Heart right ventricle (tissue), 16 donors: ENCODE data around the gene RHOF. TPM values are rescaled to one million over a fixed set of nuclear protein-coding genes. Genes with fewer than 3 reads are reported as not detected.

Experiments
- ATAC-seq, 8 donors: fragments of 200-7000 bp; cut with Tn5 transposase; one replicate each; pipeline ENCODE4 v1.9.1; 2020; ENCODE audit warnings: mild to moderate bottlenecking in 8 of 8, moderate library complexity in 8 of 8, moderate number of reproducible peaks in 1 of 8
- DNase-seq, 2 donors: peaks; one replicate each; pipeline ENCODE4 v3.0.0-alpha.2; 2020
- H3K27ac ChIP-seq, 10 donors: fragments of 200-600 bp; sonication (generic) in 2 of 10; one replicate each; pipeline versions ENCODE4 v1.5.0 to v1.8.0; 2020 to 2022; ENCODE audit warnings: mild to moderate bottlenecking in 3 of 10
- H3K27me3 ChIP-seq, 7 donors: fragments of 200-600 bp; one replicate each; pipeline ENCODE4 v1.8.0; 2021 to 2022; ENCODE audit warnings: mild to moderate bottlenecking in 2 of 7
- H3K36me3 ChIP-seq, 9 donors: fragments of 200-600 bp; sonication (generic) in 1 of 9; one replicate each; pipeline versions ENCODE4 v1.5.0 to v1.8.0; 2020 to 2022; ENCODE audit warnings: mild to moderate bottlenecking in 2 of 9
- H3K4me1 ChIP-seq, 9 donors: fragments of 200-600 bp; sonication (generic) in 1 of 9; one replicate each; pipeline versions ENCODE4 v1.5.0 to v1.8.0; 2020 to 2022; ENCODE audit warnings: mild to moderate bottlenecking in 4 of 9
- H3K4me3 ChIP-seq, 10 donors: fragments of 200-600 bp; sonication (generic) in 2 of 10; one replicate each; pipeline versions ENCODE4 v1.5.0 to v1.8.0; 2020 to 2022; ENCODE audit warnings: mild to moderate bottlenecking in 7 of 10, moderate library complexity in 2 of 10
- H3K9me3 ChIP-seq, 11 donors: fragments of 200-600 bp in 10 of 11; sonication (generic) in 2 of 11; one replicate each; pipeline versions ENCODE4 v1.5.0 to v1.8.0; 2013 to 2022; ENCODE audit warnings: mild to moderate bottlenecking in 2 of 11, control low read depth in 1 of 11, moderate library complexity in 1 of 11
- CTCF ChIP-seq, 9 donors: fragments of 200-600 bp; sonication (generic) in 2 of 9; IDR thresholded peaks; one replicate each; pipeline versions ENCODE4 v1.5.0 to v1.8.0; 2021 to 2022; ENCODE audit warnings: antibody characterized with exemption in 9 of 9, mild to moderate bottlenecking in 5 of 9, moderate library complexity in 1 of 9
- WGBS, 2 donors: extraction: QIAGEN DNeasy Blood & Tissue Kit; methylation state at CpG; one replicate each; pipeline ENCODE4 v1.1.7; 2013; ENCODE audit warnings: inconsistent platforms in 1 of 2; 5-methylcytosine and 5-hydroxymethylcytosine counted together
- intact Hi-C, 10 donors: fragments of 100-400 bp; cut with DNase I; formaldehyde crosslinking; loops; one replicate each; pipeline versions ENCODE4 v1.11.1 to v1.14.2; 2022
- polyA plus RNA-seq, 2 donors: library from polyadenylated mRNA; stranded (reverse); fragments of 200-250 nt; gene quantifications; one replicate each; pipeline ENCODE4 v1.2.3, GENCODE V29; 2013
- total RNA-seq, 10 donors: library from RNA; stranded (reverse); fragmentation: NEBNext Ultra II Directional in 3 of 10; extraction: Animal tissue kit (Norgen Biotek cat#: 25700) in 3 of 10; gene quantifications; one replicate each; pipeline versions ENCODE4 v1.2.1 to v1.2.4, GENCODE V29; 2021 to 2023
- donor health status: Arrhythmogenic right ventricular cardiomyopathy.
- donor health status: ischemic (EF 13 %, LVEDD 7.1; RV severe dilation, severe dysfunction).
- donor health status: healthy with polysubstance abuse.
- donor health status: DM: no; HTN: yes; CAD: no.
- donor health status: DM: no; HTN: no; CAD: no.
- donor health status: ischemic (EF 25% LVEDD 6.9; RV normal size, moderate dysfunction).
- donor health status: ischemic (EF 25% LVEDD 5.7; RV mildly dilated, moderate dysfunction).
- donor health status: healthy.
- donor health status: DM: yes; HTN: yes; CAD: no.
- donor health status: Ischemic cardiomyopathy.
- donor health status: ischemic (EF 35%, LVEDD 5.7; RV mildly dilated, moderate dysfunction).
- donor health status: nonischemic (EF 11% LVEDD 7.7; RV severe dilation, severe dysfunction).
- donor health status: DM: yes; HTN: yes; CAD: no.
- donor health status: PGD.
- donor health status: ischemic (EF 29% LVEDD 5.4; RV normal size, mild dysfunction).
- donor health status: nonischemic (EF 23%, LVEDD 6.1; RV moderate dilation, normal function).

Gene RHOF
- total and polyA plus RNA-seq, 12 donors: 16.5 to 45.6 (median 24.7) TPM

GRCh38 chr12:121808623-121809022, 15.1 kb upstream of the RHOF start:
- H3K27me3 ChIP-seq: no peaks in the 10 kb centered on the region
- DNase-seq (no peak), ATAC-seq (no peak)
- WGBS, 2 donors: 84 to 91% methylated on average over 8 of the region's 8 CpGs
- H3K36me3 ChIP-seq: peaks cover 0 to 64% (median 18%) of the 10 kb centered on the region in 9 donors
- no peak overlapping the region for H3K4me3 ChIP-seq
- H3K27ac ChIP-seq: no peak overlapping the region
- intact Hi-C loops: no loop called here
- H3K9me3 ChIP-seq: no peaks in the 10 kb centered on the region
- no peak for TF ChIP-seq CTCF (IDR thresholded peaks at IDR 0.05)
- H3K4me1 ChIP-seq: peaks cover 27 to 69% (median 63%) of the 10 kb centered on the region in 9 donors

- TF ChIP-seq CTCF (IDR thresholded peaks at IDR 0.05): no peak
- Histone ChIP-seq H3K27ac (no peak overlapping the region), H3K4me3 (no peak overlapping the region), H3K9me3 (no peaks in the 10 kb centered on the region), H3K36me3 (peaks cover 0 to 56% (median 18%) of the 10 kb centered on the region in 9 donors), H3K27me3 (no peaks in the 10 kb centered on the region), H3K4me1 (peaks cover 27 to 61% (median 55%) of the 10 kb centered on the region in 9 donors)
- intact Hi-C loops: no loop called here
- DNase-seq (no peak), ATAC-seq (no peak)
- WGBS, 2 donors: 81 to 87% methylated on average over 14 of the region's 14 CpGs
Measured at GRCh38 chr12:121807642-121808347, 14.3 kb upstream of the RHOF start.

GRCh38 chr12:121806546-121807423, 13.3 kb upstream of the RHOF start:
- ATAC-seq (no peak), DNase-seq (no peak)
- Histone ChIP-seq H3K27ac (peak overlapping the region in 8 of 10 donors; percentile 10 to 100 (median 95)), H3K27me3 (no peaks in the 10 kb centered on the region), H3K4me3 (peak overlapping the region in 9 of 10 donors; percentile 65 to 87 (median 76)), H3K4me1 (peaks cover 26 to 50% (median 46%) of the 10 kb centered on the region in 9 donors), H3K9me3 (no peaks in the 10 kb centered on the region), H3K36me3 (peaks cover 0 to 53% (median 18%) of the 10 kb centered on the region in 9 donors)
- TF ChIP-seq CTCF (IDR thresholded peaks at IDR 0.05): no peak
- 32 to 37% methylated on average over 21 of the region's 21 CpGs for WGBS, 2 donors
- intact Hi-C loops: no loop called here

- TF ChIP-seq CTCF (IDR thresholded peaks at IDR 0.05): no peak
- no peak for DNase-seq
Measured at GRCh38 chr12:121806009-121806545, 12.6 kb upstream of the RHOF start.

More at GRCh38 chr12:121806009-121806545, 12.6 kb upstream of the RHOF start:
- no peaks in the 10 kb centered on the region for H3K9me3 ChIP-seq
- no peak for ATAC-seq
- H3K27me3 ChIP-seq: no peaks in the 10 kb centered on the region
- peak overlapping the region in 7 of 10 donors; percentile 34 to 100 (median 100) for H3K27ac ChIP-seq
- intact Hi-C loops: no loop called here
- H3K4me1 ChIP-seq: peaks cover 20 to 49% (median 38%) of the 10 kb centered on the region in 9 donors
- 2 to 9% methylated on average over 16 of the region's 16 CpGs for WGBS, 2 donors
- H3K36me3 ChIP-seq: peaks cover 0 to 48% (median 18%) of the 10 kb centered on the region in 9 donors
- H3K4me3 ChIP-seq: peak overlapping the region; percentile 65 to 87 (median 76)
